ENCODE measurements around the gene ANKRD42. TPM values are rescaled to one million over a fixed set of nuclear protein-coding genes. Genes with fewer than 3 reads are reported as not detected.

The ANKRD42 gene
- total and polyA plus RNA-seq, 2 donors (not counting 3 experiments of a cell fraction or from before 2014, with no cell fraction given) = 3.3 to 6.6 TPM

- intact Hi-C loops (cut with micrococcal nuclease) (no loop called here), dilution Hi-C loops (cut with MboI; ENCODE audit: extremely low pct_ligation_motif_present, low sequenced_read_pairs) (no loop called here)
- H3K9me1 ChIP-seq (replicated peaks; ENCODE audit: control insufficient read depth, extremely low read depth, insufficient read depth, low read length) = no peaks in the 10 kb centered on the region
- no peak overlapping the region for H3K4me3 ChIP-seq (replicated peaks in 1 of 3; ENCODE audit: insufficient read depth in 1 of 3, low read depth in 1 of 3, low read length in 3 of 3)
- no peaks in the 10 kb centered on the region for H3K9me3 ChIP-seq (replicated peaks; ENCODE audit: control insufficient read depth, insufficient read depth, low read length)
- DNase-seq (ENCODE audit: low read depth, low spot score) (no peak), FAIRE-seq (no peak)
- H3K27ac ChIP-seq (ENCODE audit: insufficient read depth, low read depth, low read length) = no peak overlapping the region
- peaks cover 20% of the 10 kb centered on the region for H4K20me1 ChIP-seq (replicated peaks; ENCODE audit: control insufficient read depth, extremely low read depth, insufficient read depth, low read length)
- no peak overlapping the region for H2AFZ ChIP-seq (ENCODE audit: low read depth, low read length)
- no peak overlapping the region for H3K9ac ChIP-seq (replicated peaks; ENCODE audit: extremely low read depth, insufficient read depth, low read length)
- peaks cover 25% of the 10 kb centered on the region for H3K4me1 ChIP-seq (ENCODE audit: control insufficient read depth, extremely low read depth, insufficient read depth, low read length)
- no TSS peak for BruUV-seq (replicated peaks)
- no peak overlapping the region for H3K4me2 ChIP-seq (ENCODE audit: insufficient read depth, low read length)
- peaks cover 91% of the 10 kb centered on the region for H3K79me2 ChIP-seq (ENCODE audit: control insufficient read depth, insufficient read depth, low read length)
- peaks cover 16 to 35% of the 10 kb centered on the region in 2 experiments for H3K36me3 ChIP-seq (ENCODE audit: control insufficient read depth in 2 of 2, extremely low read depth in 1 of 2, insufficient read depth in 2 of 2, low read length in 2 of 2)
- H3K27me3 ChIP-seq (ENCODE audit: control insufficient read depth in 2 of 2, insufficient read depth in 2 of 2, low read length in 2 of 2) = no peaks in the 10 kb centered on the region
- ChIA-PET POLR2A (interaction anchor here (1.6 kb wide), 1 partner anchor 15 kb away, joined by 4 read pairs; the partner anchor contains the start of gene PCF11), CTCF (interaction anchor here (0.7 to 1.4 kb wide), 2 partner anchors 9 to 77 kb away, joined by 3 read pairs; no protein-coding TSS in a partner anchor)
- no peak for TF ChIP-seq MAX (IDR thresholded peaks at IDR 0.05; ENCODE audit: insufficient read depth, insufficient read length)
- TF ChIP-seq FOS (IDR thresholded peaks at IDR 0.05; ENCODE audit: borderline replicate concordance, insufficient read depth, low read length) = no peak
- TF ChIP-seq EZH2 (IDR thresholded peaks at IDR 0.05; ENCODE audit: borderline replicate concordance, low read depth, low read length, severe bottlenecking) = no peak
- TF ChIP-seq JUN (IDR thresholded peaks at IDR 0.05; ENCODE audit: borderline replicate concordance, insufficient read depth, insufficient read length, low read depth) = no peak
- TF ChIP-seq MYC (IDR thresholded peaks at IDR 0.05; ENCODE audit: low read depth, low read length) = no peak
- TF ChIP-seq POLR2A (IDR thresholded peaks at IDR 0.05; ENCODE audit: low read depth, low read length) = no peak
- TF ChIP-seq POLR2AphosphoS5 (IDR thresholded peaks at IDR 0.05; ENCODE audit: insufficient read depth, low read depth, low read length) = no peak
- TF ChIP-seq GATA2 (IDR thresholded peaks at IDR 0.05; ENCODE audit: insufficient read depth, insufficient read length, low read depth, low read length) = no peak
Observed at GRCh38 chr11:83172551-83172950, 21.0 kb upstream of the ANKRD42 start.

DNA sequence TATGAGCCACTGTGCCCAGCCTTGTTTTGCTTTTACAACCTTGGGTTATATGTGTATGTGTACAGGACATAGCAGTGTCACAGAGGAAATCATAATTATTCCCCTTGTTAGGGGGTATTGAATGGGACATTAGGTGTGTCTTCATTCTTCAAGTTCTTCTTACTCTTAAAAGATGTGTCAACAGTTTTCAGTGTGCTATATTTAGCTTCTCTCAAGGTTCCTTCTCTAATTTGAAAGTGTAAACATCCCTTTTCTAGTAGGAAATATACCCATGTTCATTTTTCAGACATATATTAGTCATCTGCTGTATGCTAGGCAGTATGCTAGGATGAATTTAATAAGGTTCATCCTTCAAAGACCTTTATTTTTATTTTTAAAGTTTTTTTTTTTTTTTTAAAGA is 19.5 kb upstream of the ANKRD42 start:
- dilution Hi-C loops (cut with MboI; ENCODE audit: extremely low pct_ligation_motif_present, low sequenced_read_pairs) = no loop called here
- H2AFZ ChIP-seq (ENCODE audit: low read depth, low read length) = no peak overlapping the region
- no peaks in the 10 kb centered on the region for H3K9me1 ChIP-seq (replicated peaks; ENCODE audit: control insufficient read depth, extremely low read depth, insufficient read depth, low read length)
- H3K36me3 ChIP-seq (ENCODE audit: control insufficient read depth in 2 of 2, extremely low read depth in 1 of 2, insufficient read depth in 2 of 2, low read length in 2 of 2) = peaks cover 6 to 28% of the 10 kb centered on the region in 2 experiments
- H3K79me2 ChIP-seq (ENCODE audit: control insufficient read depth, insufficient read depth, low read length) = peaks cover 84% of the 10 kb centered on the region
- no peaks in the 10 kb centered on the region for H3K9me3 ChIP-seq (replicated peaks; ENCODE audit: control insufficient read depth, insufficient read depth, low read length)
- no peak for TF ChIP-seq MYC (IDR thresholded peaks at IDR 0.05; ENCODE audit: low read depth, low read length)
- TF ChIP-seq EZH2 (IDR thresholded peaks at IDR 0.05; ENCODE audit: borderline replicate concordance, low read depth, low read length, severe bottlenecking) = no peak
- no peak for TF ChIP-seq POLR2AphosphoS5 (IDR thresholded peaks at IDR 0.05; ENCODE audit: insufficient read depth, low read depth, low read length)
- TF ChIP-seq MAX (IDR thresholded peaks at IDR 0.05; ENCODE audit: insufficient read depth, insufficient read length) = no peak
- no peak for TF ChIP-seq GATA2 (IDR thresholded peaks at IDR 0.05; ENCODE audit: insufficient read depth, insufficient read length, low read depth, low read length)
- TF ChIP-seq JUN (IDR thresholded peaks at IDR 0.05; ENCODE audit: borderline replicate concordance, insufficient read depth, insufficient read length, low read depth) = no peak
- TF ChIP-seq CTCF (IDR thresholded peaks at IDR 0.05; ENCODE audit: extremely low read depth in 1 of 2, insufficient read depth in 1 of 2, low read depth in 1 of 2, low read length in 2 of 2) = no peak
- TF ChIP-seq FOS (IDR thresholded peaks at IDR 0.05; ENCODE audit: borderline replicate concordance, insufficient read depth, low read length) = no peak
- TF ChIP-seq POLR2A (IDR thresholded peaks at IDR 0.05; ENCODE audit: low read depth, low read length) = no peak
- H3K4me2 ChIP-seq (ENCODE audit: insufficient read depth, low read length) = no peak overlapping the region
- H3K27ac ChIP-seq (ENCODE audit: insufficient read depth, low read depth, low read length) = no peak overlapping the region
- H3K9ac ChIP-seq (replicated peaks; ENCODE audit: extremely low read depth, insufficient read depth, low read length) = no peak overlapping the region
- intact Hi-C loops (cut with micrococcal nuclease) = no loop called here
- H4K20me1 ChIP-seq (replicated peaks; ENCODE audit: control insufficient read depth, extremely low read depth, insufficient read depth, low read length) = peaks cover 20% of the 10 kb centered on the region
- POLR2A ChIA-PET = no interaction called here
- no peak overlapping the region for H3K4me3 ChIP-seq (replicated peaks in 1 of 3; ENCODE audit: insufficient read depth in 1 of 3, low read depth in 1 of 3, low read length in 3 of 3)
- peaks cover 25% of the 10 kb centered on the region for H3K4me1 ChIP-seq (ENCODE audit: control insufficient read depth, extremely low read depth, insufficient read depth, low read length)
- DNase-seq (ENCODE audit: low read depth, low spot score) (no peak), FAIRE-seq (no peak)
- no peaks in the 10 kb centered on the region for H3K27me3 ChIP-seq (ENCODE audit: control insufficient read depth in 2 of 2, insufficient read depth in 2 of 2, low read length in 2 of 2)
- CTCF ChIA-PET = interaction anchor here (1.0 to 1.5 kb wide), 2 partner anchors 76 to 85 kb away, joined by 3 to 4 read pairs; no protein-coding TSS in a partner anchor
- BruUV-seq (replicated peaks) = no TSS peak
